Trophoblast cell (in vitro differentiated cells and primary cell): ENCODE results near the gene RNF150.

Experiments used
- DNase-seq, 2 donors: peaks; one replicate each; pipeline ENCODE4 v3.0.0-alpha.2; 2016
- H2AFZ ChIP-seq: 2 replicates; pipeline ENCODE4 v1.6.1; 2013; ENCODE audit warnings: low read length, moderate library complexity, mild to moderate bottlenecking; ENCODE audit not compliant: insufficient read depth, poor library complexity
- H2AK5ac ChIP-seq: 2 replicates; pipeline ENCODE4 v1.6.1; 2013; ENCODE audit warnings: mild to moderate bottlenecking, low read length
- H2BK120ac ChIP-seq: 2 replicates; pipeline ENCODE4 v1.6.1; 2013; ENCODE audit warnings: low read length, mild to moderate bottlenecking, moderate library complexity; ENCODE audit not compliant: insufficient read depth, poor library complexity
- H2BK12ac ChIP-seq: 2 replicates; pipeline ENCODE4 v1.6.1; 2013; ENCODE audit warnings: mild to moderate bottlenecking, low read length, moderate library complexity
- H2BK5ac ChIP-seq: 2 replicates; pipeline ENCODE4 v1.6.1; 2013; ENCODE audit warnings: low read length, low read depth, moderate library complexity, mild to moderate bottlenecking; ENCODE audit not compliant: poor library complexity
- H3K14ac ChIP-seq: 2 replicates; pipeline ENCODE4 v1.6.1; 2013; ENCODE audit warnings: mild to moderate bottlenecking, low read length
- H3K18ac ChIP-seq: 2 replicates; pipeline ENCODE4 v1.6.1; 2013; ENCODE audit warnings: mild to moderate bottlenecking, low read length
- H3K23ac ChIP-seq: 2 replicates; pipeline ENCODE4 v1.6.1; 2013; ENCODE audit warnings: low read length
- H3K27ac ChIP-seq: 2 replicates; pipeline ENCODE4 v1.5.1; 2013; ENCODE audit warnings: low read depth, mild to moderate bottlenecking, inconsistent platforms, low read length, moderate library complexity
- H3K27me3 ChIP-seq: 2 replicates; pipeline ENCODE4 v1.6.1; 2013; ENCODE audit warnings: inconsistent platforms, mild to moderate bottlenecking, low read length, moderate library complexity; ENCODE audit not compliant: insufficient read depth
- H3K36me3 ChIP-seq, 2 experiments: 1 replicate in 1 of 2; 2 replicates in 1 of 2; pipeline ENCODE4 v1.6.1; 2013; ENCODE audit warnings: low read length in 2 of 2, mild to moderate bottlenecking in 2 of 2, moderate library complexity in 1 of 2; ENCODE audit not compliant: insufficient read depth in 2 of 2, control insufficient read depth in 1 of 2
- H3K4ac ChIP-seq: 2 replicates; pipeline ENCODE4 v1.6.1; 2013; ENCODE audit warnings: low read depth, mild to moderate bottlenecking, low read length, moderate library complexity
- H3K4me1 ChIP-seq, 2 experiments: 1 replicate in 1 of 2; 2 replicates in 1 of 2; pipeline ENCODE4 v1.6.1; 2013; ENCODE audit warnings: low read length in 2 of 2, mild to moderate bottlenecking in 2 of 2, moderate library complexity in 1 of 2; ENCODE audit not compliant: insufficient read depth in 2 of 2, control insufficient read depth in 1 of 2
- H3K4me2 ChIP-seq: 2 replicates; pipeline ENCODE4 v1.6.1; 2013; ENCODE audit warnings: inconsistent platforms, mild to moderate bottlenecking, low read length, moderate library complexity
- H3K4me3 ChIP-seq: 2 replicates; pipeline ENCODE4 v1.5.1; 2013; ENCODE audit warnings: mild to moderate bottlenecking, low read depth, low read length, inconsistent platforms
- H3K79me1 ChIP-seq: one replicate; pipeline ENCODE4 v1.6.1; 2013; ENCODE audit warnings: low read length
- H3K79me2 ChIP-seq: 2 replicates; pipeline ENCODE4 v1.6.1; 2013; ENCODE audit warnings: low read length, mild to moderate bottlenecking; ENCODE audit not compliant: control insufficient read depth, insufficient read depth, poor library complexity
- H3K9ac ChIP-seq: 2 replicates; pipeline ENCODE4 v1.6.1; 2013; ENCODE audit warnings: mild to moderate bottlenecking, low read length
- H3K9me3 ChIP-seq: 2 replicates; pipeline ENCODE4 v1.6.1; 2013; ENCODE audit warnings: low read depth, mild to moderate bottlenecking, control low read depth, inconsistent platforms, low read length; ENCODE audit not compliant: insufficient read depth
- H4K12ac ChIP-seq: 2 replicates; pipeline ENCODE4 v1.6.1; 2013; ENCODE audit warnings: low read depth, mild to moderate bottlenecking, low read length, moderate library complexity
- H4K8ac ChIP-seq: 2 replicates; pipeline ENCODE4 v1.6.1; 2013; ENCODE audit warnings: low read depth, mild to moderate bottlenecking, low read length, moderate library complexity
- H4K91ac ChIP-seq: one replicate; pipeline ENCODE4 v1.6.1; 2013; ENCODE audit warnings: low read depth, mild to moderate bottlenecking, low read length, moderate library complexity
- WGBS: extraction: QIAGEN DNeasy Blood & Tissue Kit; methylation state at CpG from one replicate; pipeline ENCODE4 v1.1.7; 2013; ENCODE audit warnings: missing lambda C conversion rate; ENCODE audit not compliant: insufficient read length, insufficient coverage; ENCODE audit errors: extremely low coverage; 5-methylcytosine and 5-hydroxymethylcytosine counted together

RNF150 gene

DNA sequence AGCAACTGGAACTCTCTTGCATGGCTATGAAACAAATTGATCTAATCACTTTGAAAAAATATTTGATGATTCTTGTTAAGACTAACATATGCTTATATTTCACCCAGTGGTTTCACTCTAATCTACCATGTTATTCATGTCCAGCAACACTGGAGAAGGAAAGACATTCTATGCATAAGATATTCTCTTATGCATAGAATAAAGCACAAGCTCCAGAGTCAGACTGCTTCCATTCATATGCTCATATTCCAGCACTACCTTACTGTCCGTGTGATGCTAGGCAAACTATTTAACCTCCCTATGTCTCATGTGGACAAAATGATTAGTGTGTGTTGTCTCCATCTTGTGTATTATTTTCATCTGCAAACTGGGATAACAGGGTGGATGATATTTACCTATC, 124.1 kb downstream of the RNF150 start:
- Histone ChIP-seq H4K91ac (no peak overlapping the region), H3K9ac (no peak overlapping the region), H4K12ac (no peak overlapping the region), H3K4me1 (no peaks in the 10 kb centered on the region), H3K36me3 (no peaks in the 10 kb centered on the region), H3K14ac (no peak overlapping the region), H3K79me1 (no peaks in the 10 kb centered on the region), H3K18ac (no peak overlapping the region), H3K4me3 (no peak overlapping the region), H3K23ac (no peak overlapping the region), H4K8ac (no peak overlapping the region), H2BK12ac (no peak overlapping the region), H2BK5ac (no peak overlapping the region), H3K9me3 (no peaks in the 10 kb centered on the region), H3K79me2 (no peaks in the 10 kb centered on the region), H3K27me3 (no peaks in the 10 kb centered on the region), H2BK120ac (no peak overlapping the region), H3K4ac (no peak overlapping the region), H3K27ac (no peak overlapping the region), H2AK5ac (no peak overlapping the region), H3K4me2 (no peak overlapping the region), H2AFZ (no peak overlapping the region)
- WGBS = no CpG with 5 or more reads among the region's 1 CpG
- no peak for DNase-seq

DNA sequence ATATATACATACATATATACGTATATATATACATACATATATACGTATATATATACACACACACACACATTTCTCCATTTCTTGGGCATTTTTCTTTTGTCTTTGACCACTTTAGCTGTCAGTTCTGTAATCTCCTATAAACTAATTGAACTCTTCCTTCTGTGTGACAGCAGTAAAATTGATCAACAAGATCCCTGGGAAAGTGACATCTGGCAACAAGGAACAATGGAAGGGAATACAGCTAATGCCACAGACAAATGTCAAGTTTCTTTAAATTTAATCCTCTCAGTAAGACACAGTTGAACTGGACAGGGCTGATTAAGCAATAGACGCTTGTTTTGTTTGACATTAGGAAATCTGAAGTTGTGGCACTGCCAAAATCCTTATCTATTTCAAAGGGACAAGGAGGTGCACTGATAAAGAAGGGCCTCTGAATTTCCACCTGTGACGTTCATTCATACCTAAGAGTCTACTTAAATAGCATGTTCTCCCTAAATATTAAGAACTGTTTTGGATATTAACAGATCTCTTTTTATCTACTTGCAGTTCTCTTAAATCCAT, 126.9 kb downstream of the RNF150 start:
- Histone ChIP-seq H3K9ac (no peak overlapping the region), H3K4me3 (no peak overlapping the region), H4K8ac (no peak overlapping the region), H3K4me1 (no peaks in the 10 kb centered on the region), H3K14ac (no peak overlapping the region), H2BK12ac (no peak overlapping the region), H2BK5ac (no peak overlapping the region), H3K79me2 (no peaks in the 10 kb centered on the region), H3K36me3 (no peaks in the 10 kb centered on the region), H3K4ac (no peak overlapping the region), H2AFZ (no peak overlapping the region), H3K4me2 (no peak overlapping the region), H3K18ac (no peak overlapping the region), H2BK120ac (no peak overlapping the region), H3K27me3 (no peaks in the 10 kb centered on the region), H2AK5ac (no peak overlapping the region), H3K9me3 (no peaks in the 10 kb centered on the region), H4K12ac (no peak overlapping the region), H4K91ac (no peak overlapping the region), H3K79me1 (no peaks in the 10 kb centered on the region), H3K27ac (no peak overlapping the region), H3K23ac (no peak overlapping the region)
- DNase-seq = no peak
- no CpG with 5 or more reads among the region's 4 CpGs for WGBS

DNA sequence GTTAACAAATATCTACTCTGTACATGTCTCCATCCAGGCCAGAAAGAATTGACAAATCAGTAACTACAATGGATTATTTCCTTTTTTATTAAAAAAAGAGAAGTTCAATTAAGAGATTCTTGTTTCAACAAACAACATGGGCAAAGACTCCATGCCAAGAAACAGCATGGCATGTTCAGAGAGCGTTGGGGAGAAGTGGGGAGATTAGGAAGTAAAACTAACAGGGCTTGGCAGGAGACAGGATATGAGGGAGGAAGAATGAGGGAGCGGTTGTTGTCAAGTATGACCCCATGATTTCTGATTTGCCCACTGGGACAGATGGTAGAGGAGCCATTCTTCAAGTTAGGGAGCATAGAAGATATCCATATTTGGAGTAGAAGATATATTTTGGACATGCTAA, 128.4 kb downstream of the RNF150 start:
- no peak overlapping the region for H3K4ac ChIP-seq
- no peak overlapping the region for H2BK12ac ChIP-seq
- no peak overlapping the region for H2BK5ac ChIP-seq
- no peak overlapping the region for H3K27ac ChIP-seq
- DNase-seq = no peak
- H3K27me3 ChIP-seq = no peaks in the 10 kb centered on the region
- no peak overlapping the region for H3K23ac ChIP-seq
- no peak overlapping the region for H4K8ac ChIP-seq
- H2AK5ac ChIP-seq = no peak overlapping the region
- H3K4me2 ChIP-seq = no peak overlapping the region
- WGBS = no CpG with 5 or more reads among the region's 2 CpGs
- no peak overlapping the region for H3K9ac ChIP-seq
- H2AFZ ChIP-seq = no peak overlapping the region
- no peaks in the 10 kb centered on the region for H3K36me3 ChIP-seq
- H3K4me3 ChIP-seq = no peak overlapping the region
- no peaks in the 10 kb centered on the region for H3K79me2 ChIP-seq
- H3K18ac ChIP-seq = no peak overlapping the region
- H3K79me1 ChIP-seq = no peaks in the 10 kb centered on the region
- H4K12ac ChIP-seq = no peak overlapping the region
- H2BK120ac ChIP-seq = no peak overlapping the region
- H3K4me1 ChIP-seq = no peaks in the 10 kb centered on the region
- H3K9me3 ChIP-seq = no peaks in the 10 kb centered on the region
- H4K91ac ChIP-seq = no peak overlapping the region
- H3K14ac ChIP-seq = no peak overlapping the region

DNA sequence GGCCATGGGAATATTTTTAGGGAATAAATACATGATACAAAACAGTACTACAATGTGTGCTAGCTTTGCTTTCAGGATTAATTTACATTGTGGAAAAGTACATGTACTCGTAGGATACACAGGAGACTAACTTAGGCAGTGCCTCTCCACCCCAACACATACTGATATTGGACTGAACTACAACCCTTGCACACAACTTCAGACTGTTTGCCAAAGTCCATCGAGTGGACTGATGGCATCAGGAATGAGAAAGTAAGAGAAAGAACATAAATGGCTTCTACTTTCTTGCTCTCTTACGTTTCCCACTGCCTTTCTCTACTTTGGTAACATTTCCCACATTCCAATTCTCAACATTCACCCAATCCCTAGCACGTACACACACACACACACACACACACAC, 130.1 kb downstream of the RNF150 start:
- Histone ChIP-seq H3K4me2 (no peak overlapping the region), H2BK120ac (no peak overlapping the region), H3K79me2 (no peaks in the 10 kb centered on the region), H3K36me3 (no peaks in the 10 kb centered on the region), H4K8ac (no peak overlapping the region), H3K4me3 (no peak overlapping the region), H2AFZ (no peak overlapping the region), H2BK12ac (no peak overlapping the region), H3K18ac (no peak overlapping the region), H3K14ac (no peak overlapping the region), H3K4ac (no peak overlapping the region), H3K27ac (no peak overlapping the region), H3K4me1 (no peaks in the 10 kb centered on the region), H3K9ac (no peak overlapping the region), H2BK5ac (no peak overlapping the region), H3K27me3 (no peaks in the 10 kb centered on the region), H4K12ac (no peak overlapping the region), H3K23ac (no peak overlapping the region), H4K91ac (no peak overlapping the region), H3K9me3 (no peaks in the 10 kb centered on the region), H2AK5ac (no peak overlapping the region), H3K79me1 (no peaks in the 10 kb centered on the region)
- WGBS = 100% methylated on average over 1 of the region's 4 CpGs
- DNase-seq = no peak
